Measurements from ENCODE around the gene AGPAT4.
"Not testable (repeated sequence)": the region's sequence is repeated elsewhere in the genome, so short reads cannot be mapped to it uniquely, and the experiment has no call there.

DNA sequence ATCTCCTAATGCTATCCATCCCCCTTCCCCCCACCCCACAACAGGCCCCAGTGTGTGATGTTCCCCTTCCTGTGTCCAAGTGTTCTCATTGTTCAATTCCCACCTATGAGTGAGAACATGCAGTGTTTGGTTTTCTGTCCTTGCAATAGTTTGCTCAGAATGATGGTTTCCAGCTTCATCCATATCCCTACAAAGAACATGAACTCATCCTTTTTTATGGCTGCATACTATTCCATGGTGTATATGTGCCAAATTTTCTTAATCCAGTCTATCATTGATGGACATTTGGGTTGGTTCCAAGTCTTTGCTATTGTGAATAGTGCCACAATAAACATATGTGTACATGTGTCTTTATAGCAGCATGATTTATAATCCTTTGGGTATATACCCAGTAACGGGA lies 101.1 kb downstream of the AGPAT4 start:
- TF ChIP-seq CTCF (optimal IDR thresholded peaks at IDR 0.05 in 1 of 3, IDR thresholded peaks at IDR 0.05 in 1 of 3, conservative IDR thresholded peaks at IDR 0.05 in 1 of 3; ENCODE audit: extremely low read depth in 1 of 3, insufficient read depth in 2 of 3, low read length in 3 of 3); EZH2 (IDR thresholded peaks at IDR 0.05; ENCODE audit: low read length): not testable (repeated sequence)
